WERI-Rb-1 (cell line): Measurements from ENCODE around the gene TMEM238L.

ENCODE experiments used
- DNase-seq: peaks from one replicate; pipeline ENCODE4 v3.0.0-alpha.2; 2020
- H3K27ac ChIP-seq: fragments of 250-450 bp; sonication (Bioruptor Pico); 2 replicates; pipeline ENCODE4 v1.5.1; 2020; ENCODE audit warnings: mild to moderate bottlenecking, moderate library complexity
- H3K27me3 ChIP-seq: fragments of 250-450 bp; sonication (Bioruptor Pico); 2 replicates; pipeline ENCODE4 v1.5.1; 2021; ENCODE audit warnings: mild to moderate bottlenecking, low read depth, moderate library complexity; ENCODE audit not compliant: insufficient read depth, severe bottlenecking
- H3K36me3 ChIP-seq: fragments of 250-450 bp; sonication (Bioruptor Pico); 2 replicates; pipeline ENCODE4 v1.5.1; 2020; ENCODE audit warnings: mild to moderate bottlenecking, moderate library complexity
- H3K4me3 ChIP-seq: 2 replicates; pipeline ENCODE4 v1.5.1; 2011; ENCODE audit warnings: low read depth, mild to moderate bottlenecking, control low read depth, low read length
- H3K9me3 ChIP-seq: fragments of 250-450 bp; sonication (Bioruptor Pico); 2 replicates; pipeline ENCODE4 v1.5.1; 2021; ENCODE audit warnings: mild to moderate bottlenecking, moderate library complexity; ENCODE audit not compliant: severe bottlenecking
- TF ChIP-seq, protein P1 (sequence below): IDR thresholded peaks from 2 replicates; pipeline ENCODE4 v1.5.1; 2011; ENCODE audit warnings: low read depth, mild to moderate bottlenecking, control low read depth, inconsistent platforms, low read length

Gene TMEM238L

DNA sequence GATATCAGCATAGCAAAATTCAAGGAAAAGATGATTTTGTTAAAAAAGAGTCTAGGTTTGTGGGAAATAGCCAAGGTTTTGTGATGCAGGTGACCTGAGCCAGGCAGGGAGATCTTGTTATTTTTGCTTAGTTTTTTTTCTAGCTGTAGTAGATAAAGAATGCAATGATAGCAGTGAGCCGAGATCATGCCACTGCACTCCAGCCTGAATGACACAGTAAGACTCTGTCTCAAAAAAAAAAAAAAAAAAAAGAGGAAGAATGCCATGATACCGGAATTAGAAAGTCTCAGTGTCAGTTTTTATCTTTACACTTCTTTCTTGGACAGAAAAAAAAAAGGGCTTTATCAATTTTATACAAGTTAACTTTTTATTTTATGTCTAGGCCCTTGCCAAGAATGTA, 27.5 kb downstream of the TMEM238L start:
- DNase-seq = no peak
- no peak overlapping the region for H3K27ac ChIP-seq
- no peaks in the 10 kb centered on the region for H3K27me3 ChIP-seq
- TF ChIP-seq, protein P1, sequence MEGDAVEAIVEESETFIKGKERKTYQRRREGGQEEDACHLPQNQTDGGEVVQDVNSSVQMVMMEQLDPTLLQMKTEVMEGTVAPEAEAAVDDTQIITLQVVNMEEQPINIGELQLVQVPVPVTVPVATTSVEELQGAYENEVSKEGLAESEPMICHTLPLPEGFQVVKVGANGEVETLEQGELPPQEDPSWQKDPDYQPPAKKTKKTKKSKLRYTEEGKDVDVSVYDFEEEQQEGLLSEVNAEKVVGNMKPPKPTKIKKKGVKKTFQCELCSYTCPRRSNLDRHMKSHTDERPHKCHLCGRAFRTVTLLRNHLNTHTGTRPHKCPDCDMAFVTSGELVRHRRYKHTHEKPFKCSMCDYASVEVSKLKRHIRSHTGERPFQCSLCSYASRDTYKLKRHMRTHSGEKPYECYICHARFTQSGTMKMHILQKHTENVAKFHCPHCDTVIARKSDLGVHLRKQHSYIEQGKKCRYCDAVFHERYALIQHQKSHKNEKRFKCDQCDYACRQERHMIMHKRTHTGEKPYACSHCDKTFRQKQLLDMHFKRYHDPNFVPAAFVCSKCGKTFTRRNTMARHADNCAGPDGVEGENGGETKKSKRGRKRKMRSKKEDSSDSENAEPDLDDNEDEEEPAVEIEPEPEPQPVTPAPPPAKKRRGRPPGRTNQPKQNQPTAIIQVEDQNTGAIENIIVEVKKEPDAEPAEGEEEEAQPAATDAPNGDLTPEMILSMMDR = no peak
- no peaks in the 10 kb centered on the region for H3K36me3 ChIP-seq
- H3K4me3 ChIP-seq = no peak overlapping the region
- H3K9me3 ChIP-seq = peaks cover 10% of the 10 kb centered on the region

DNA sequence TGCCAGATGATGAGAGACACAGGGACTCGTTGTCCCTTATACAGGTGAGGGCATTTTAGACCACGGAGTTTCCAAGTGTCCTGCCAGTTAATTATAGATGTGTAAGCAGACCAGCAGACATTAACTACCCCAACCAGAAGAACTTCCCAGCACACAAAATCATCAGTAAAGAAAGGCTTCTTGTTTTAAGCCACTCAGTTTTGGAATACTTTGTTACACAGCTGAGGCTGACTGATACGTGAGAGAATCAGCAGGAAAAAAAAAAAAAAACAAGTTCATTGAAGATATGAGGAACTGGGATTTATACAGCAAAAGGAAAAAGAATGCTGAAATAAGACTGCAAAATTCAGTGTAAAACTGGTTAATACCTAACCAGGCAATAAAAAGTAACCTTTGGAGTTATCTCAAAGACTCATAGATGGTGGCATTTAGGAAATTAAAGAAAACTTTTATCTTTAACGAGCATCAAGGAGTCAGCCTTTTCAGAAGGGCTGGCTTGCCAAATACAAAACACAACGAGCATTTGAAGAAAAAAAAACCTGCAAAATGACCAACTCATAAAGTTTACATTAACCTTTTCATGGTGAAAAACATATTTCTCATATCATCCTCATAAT, 28.1 kb downstream of the TMEM238L start:
- DNase-seq = no peak
- Histone ChIP-seq H3K9me3 (peaks cover 10% of the 10 kb centered on the region), H3K27me3 (no peaks in the 10 kb centered on the region), H3K4me3 (no peak overlapping the region), H3K27ac (no peak overlapping the region), H3K36me3 (no peaks in the 10 kb centered on the region)
- TF ChIP-seq, protein P1 = no peak

DNA sequence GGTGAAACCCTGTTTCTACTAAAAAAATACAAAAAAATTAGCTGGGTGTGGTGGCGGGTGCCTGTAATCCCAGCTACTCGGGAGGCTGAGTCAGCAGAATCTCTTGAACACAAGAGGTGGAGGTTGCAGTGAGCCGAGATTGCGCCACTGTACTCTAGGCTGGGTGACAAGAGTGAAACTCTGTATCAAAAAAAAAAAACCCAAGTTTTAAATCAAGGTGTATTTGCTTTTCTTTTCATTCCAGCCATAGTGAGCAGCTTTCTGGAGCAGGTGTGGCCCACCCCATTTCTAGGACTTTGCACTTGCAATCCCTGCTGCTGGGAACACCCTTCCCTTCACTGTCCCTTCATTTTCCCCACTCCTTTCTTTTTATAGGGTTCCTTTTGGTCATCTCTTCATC, 28.8 kb downstream of the TMEM238L start:
- no peak for DNase-seq
- no peak overlapping the region for H3K4me3 ChIP-seq
- TF ChIP-seq, protein P1 = no peak
- H3K9me3 ChIP-seq = peaks cover 10% of the 10 kb centered on the region
- H3K27ac ChIP-seq = no peak overlapping the region
- H3K27me3 ChIP-seq = no peaks in the 10 kb centered on the region
- no peaks in the 10 kb centered on the region for H3K36me3 ChIP-seq

DNA sequence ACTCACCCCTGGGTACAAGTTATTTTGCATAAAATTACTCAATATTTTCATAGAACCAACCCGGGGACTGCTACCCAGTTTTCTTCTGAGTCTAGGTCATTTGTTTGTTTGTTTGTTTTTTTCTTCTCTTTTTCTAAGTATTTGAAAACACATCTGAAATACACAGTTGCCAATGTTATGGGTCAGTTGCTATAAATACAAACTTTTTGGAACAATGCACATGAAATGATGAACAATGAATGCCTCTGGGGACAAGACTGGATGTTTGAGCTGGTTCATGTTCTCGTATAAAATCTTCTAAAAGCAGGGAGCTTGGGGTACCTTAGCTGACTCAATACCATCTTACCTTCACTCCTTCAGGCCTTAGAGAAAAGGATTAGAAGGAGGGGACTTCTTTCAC, 30.5 kb downstream of the TMEM238L start:
- no peaks in the 10 kb centered on the region for H3K36me3 ChIP-seq
- H3K4me3 ChIP-seq = no peak overlapping the region
- no peak overlapping the region for H3K27ac ChIP-seq
- TF ChIP-seq, protein P1 = no peak
- no peaks in the 10 kb centered on the region for H3K27me3 ChIP-seq
- H3K9me3 ChIP-seq = peaks cover 10% of the 10 kb centered on the region
- no peak for DNase-seq

DNA sequence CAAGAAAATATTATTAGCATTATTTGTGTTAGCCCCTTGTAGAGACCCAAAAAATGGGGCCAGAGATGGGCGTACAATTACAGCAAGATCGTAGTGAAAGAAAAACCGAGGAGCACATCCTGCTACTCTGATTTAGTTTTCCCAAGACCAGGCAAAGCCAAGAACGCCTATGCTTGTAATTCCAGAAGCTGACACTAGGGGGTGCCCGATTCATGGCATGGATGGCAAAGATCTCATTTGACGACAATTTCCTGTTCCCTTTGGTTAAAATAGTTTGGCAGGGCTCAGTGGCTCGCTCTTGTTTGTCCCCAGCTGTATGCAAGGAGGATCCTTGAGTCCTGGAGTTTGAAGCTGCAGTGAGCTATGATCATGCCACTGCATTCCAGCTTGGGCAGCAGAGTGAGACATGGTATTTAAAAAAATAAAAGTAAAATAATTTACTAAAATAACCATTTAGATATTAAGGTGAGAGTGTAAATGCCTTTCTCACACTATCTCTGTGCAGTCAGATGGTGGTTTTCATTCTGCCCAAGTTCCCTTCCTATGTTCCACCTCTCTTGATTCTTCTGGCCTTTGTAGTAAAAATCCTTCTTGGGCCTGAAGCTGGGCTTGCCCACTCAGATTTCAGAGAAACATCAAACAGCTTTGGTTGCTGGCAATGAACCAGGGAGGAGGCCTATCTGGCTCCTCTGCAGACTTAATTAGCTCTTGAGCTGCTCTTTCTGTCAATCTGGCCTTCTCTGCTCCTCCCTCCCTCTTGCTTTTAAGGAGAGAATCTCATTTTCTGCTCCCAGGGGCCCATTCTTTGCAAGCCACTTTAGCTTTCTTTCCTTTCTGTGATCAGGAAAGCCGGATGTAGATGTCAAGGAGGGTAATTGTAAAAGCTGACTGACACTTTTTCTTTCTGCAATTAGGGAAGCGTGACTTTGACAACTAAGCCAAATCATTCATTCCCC, 31.2 kb downstream of the TMEM238L start:
- TF ChIP-seq, protein P1 = peak; percentile 82
- no peak overlapping the region for H3K27ac ChIP-seq

More for the DNA sequence above, 31.2 kb downstream of the TMEM238L start:
- Histone ChIP-seq H3K27me3 (no peaks in the 10 kb centered on the region), H3K9me3 (peaks cover 10% of the 10 kb centered on the region), H3K36me3 (no peaks in the 10 kb centered on the region), H3K4me3 (no peak overlapping the region)
- peak; percentile 54 for DNase-seq
